Measurements from ENCODE around the gene ARHGAP5.

ARHGAP5 gene, protein sequence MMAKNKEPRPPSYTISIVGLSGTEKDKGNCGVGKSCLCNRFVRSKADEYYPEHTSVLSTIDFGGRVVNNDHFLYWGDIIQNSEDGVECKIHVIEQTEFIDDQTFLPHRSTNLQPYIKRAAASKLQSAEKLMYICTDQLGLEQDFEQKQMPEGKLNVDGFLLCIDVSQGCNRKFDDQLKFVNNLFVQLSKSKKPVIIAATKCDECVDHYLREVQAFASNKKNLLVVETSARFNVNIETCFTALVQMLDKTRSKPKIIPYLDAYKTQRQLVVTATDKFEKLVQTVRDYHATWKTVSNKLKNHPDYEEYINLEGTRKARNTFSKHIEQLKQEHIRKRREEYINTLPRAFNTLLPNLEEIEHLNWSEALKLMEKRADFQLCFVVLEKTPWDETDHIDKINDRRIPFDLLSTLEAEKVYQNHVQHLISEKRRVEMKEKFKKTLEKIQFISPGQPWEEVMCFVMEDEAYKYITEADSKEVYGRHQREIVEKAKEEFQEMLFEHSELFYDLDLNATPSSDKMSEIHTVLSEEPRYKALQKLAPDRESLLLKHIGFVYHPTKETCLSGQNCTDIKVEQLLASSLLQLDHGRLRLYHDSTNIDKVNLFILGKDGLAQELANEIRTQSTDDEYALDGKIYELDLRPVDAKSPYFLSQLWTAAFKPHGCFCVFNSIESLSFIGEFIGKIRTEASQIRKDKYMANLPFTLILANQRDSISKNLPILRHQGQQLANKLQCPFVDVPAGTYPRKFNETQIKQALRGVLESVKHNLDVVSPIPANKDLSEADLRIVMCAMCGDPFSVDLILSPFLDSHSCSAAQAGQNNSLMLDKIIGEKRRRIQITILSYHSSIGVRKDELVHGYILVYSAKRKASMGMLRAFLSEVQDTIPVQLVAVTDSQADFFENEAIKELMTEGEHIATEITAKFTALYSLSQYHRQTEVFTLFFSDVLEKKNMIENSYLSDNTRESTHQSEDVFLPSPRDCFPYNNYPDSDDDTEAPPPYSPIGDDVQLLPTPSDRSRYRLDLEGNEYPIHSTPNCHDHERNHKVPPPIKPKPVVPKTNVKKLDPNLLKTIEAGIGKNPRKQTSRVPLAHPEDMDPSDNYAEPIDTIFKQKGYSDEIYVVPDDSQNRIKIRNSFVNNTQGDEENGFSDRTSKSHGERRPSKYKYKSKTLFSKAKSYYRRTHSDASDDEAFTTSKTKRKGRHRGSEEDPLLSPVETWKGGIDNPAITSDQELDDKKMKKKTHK (N-terminal part only)

DNA sequence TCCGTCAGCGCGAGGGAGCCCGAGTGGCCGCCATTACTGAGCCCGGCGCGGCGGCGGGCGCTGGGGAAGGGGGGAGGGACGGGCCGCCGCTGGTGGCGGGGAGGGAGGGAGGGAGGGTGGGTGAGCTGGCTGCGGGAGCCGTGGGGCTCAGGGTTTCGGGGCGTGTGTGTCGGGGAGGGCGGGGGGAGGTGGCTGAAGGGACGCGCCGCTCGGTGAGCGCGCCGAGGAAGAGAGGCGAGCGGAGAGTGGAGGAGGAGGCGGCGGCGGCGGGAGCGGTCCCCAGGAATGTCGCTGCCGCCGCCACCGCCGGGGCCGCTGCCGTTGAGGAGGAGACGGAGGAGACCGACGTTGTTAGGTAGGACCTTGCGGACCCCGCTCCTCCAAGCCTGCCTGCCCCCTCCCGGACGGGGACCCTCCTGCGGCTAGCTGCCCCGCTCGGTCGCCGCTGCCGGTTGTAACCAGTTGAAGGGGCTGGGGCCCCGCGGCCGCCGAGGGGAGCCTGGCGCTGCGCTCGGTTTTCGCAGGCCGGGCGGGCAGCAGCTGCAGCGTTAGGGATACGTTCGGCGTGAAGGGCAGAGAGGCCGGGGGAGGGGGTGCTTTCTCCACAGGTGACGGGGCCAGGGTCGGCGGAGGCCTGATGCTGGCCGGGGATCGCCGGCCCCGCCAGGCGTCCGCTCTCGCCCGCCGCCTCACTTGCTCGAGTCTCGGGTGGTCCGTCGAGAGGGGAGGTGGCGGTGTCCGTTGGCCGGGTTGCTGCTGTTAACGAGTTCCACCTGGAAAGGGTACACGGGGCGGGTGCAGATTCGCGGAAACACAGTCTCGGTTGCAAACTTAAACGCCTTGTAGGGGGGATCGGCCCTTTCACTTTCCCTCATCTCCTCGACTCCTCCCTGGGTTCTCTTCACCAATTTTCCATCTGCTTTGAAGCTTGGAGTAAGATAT lies at the start of gene ARHGAP5:
Gene ARHGAP5 (plus strand): TSS at position 224 of the 942 bp plus-strand sequence. CDS start 13,366 bp downstream, outside the sequence.
- DNase-seq, result no peak

DNA sequence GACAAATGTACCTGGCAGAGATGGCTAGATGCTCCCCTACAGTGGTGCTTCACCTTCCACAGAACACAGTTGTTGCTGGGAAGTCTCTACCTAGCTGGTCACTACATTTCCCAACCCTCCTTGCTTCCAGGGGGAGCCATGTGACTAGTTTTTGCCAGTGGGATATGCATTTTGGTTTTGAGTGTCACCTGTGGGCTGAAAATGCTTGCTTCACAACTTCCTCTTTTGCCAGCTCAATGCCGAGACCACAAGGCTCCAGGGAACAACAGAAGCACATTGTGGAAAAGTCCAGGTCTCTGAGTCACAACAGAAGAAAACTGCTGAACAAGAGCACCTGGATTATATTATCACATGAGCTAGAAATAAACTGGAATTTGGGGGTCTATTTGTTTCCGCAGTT lies 48.5 kb upstream of the ARHGAP5 start:
- DNase-seq, result no peak

DNA sequence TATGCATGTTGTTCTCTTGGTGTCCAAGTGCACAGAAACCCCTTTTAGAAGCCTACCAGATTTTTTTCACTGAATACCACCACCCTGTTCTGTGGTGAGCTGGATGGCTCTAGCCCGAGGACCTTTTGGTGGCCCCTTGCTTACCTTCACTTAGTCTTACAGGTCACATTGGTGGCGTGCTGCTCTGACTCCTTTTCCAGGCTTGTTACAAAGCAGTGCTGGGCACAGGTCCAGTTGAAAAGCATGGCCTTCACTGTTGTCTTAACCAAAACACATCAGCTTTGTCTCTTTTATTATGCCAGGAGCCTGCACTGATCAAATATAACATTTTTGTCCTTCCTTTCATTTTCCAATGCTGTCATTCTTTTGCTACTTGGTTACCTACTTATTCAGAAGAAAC lies 43.6 kb upstream of the ARHGAP5 start:
- no peak for DNase-seq

DNA sequence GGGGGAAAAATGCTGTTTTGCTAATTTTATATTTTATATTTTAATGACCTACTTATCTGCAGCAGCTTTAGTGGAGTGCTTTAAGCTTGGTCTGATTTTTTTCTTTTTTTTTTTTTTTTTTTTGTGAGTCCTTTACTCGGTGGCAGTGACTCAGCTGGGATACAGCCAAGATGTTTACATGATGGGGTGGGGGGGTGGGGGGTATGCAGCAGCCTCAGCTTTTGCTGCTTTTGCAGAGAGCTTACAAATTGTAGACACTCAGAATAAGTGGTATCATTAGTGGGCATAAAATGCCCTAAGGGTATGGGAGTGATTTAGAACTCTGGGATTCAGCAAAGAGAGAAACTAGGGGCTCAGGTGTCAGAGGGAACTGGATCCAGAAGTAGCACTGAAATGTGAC lies 38.2 kb upstream of the ARHGAP5 start:
- DNase-seq, result no peak

DNA sequence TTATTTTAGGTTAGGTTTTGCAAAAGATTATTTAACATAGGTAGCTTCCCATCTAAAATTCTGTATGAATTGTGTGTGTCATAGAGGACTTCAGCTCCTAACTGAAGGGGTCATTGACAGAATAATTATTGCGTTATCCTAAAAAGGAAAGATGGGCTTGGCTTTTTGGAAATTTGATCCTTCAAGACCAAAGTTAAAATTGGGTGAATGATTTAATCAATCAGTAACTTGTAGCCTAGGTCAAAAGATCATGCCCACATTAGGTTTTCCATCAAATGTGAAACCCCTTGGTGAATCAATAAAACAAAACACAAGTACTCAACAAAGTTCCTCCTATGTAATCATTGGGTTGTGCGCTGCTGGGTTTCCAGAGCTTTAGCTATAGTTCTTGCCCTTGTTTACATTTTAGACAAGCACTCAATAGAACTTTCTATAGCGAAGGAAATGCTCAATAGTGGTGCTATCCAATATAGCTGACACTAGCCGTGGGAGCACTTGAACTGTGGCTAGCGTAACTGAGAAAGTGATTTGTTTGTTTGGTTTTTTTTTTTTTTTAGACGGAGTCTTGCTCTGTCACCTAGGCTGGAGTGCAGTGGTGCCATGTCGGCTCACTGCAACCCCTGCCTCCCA lies 37.6 kb upstream of the ARHGAP5 start:
- no peak for DNase-seq

DNA sequence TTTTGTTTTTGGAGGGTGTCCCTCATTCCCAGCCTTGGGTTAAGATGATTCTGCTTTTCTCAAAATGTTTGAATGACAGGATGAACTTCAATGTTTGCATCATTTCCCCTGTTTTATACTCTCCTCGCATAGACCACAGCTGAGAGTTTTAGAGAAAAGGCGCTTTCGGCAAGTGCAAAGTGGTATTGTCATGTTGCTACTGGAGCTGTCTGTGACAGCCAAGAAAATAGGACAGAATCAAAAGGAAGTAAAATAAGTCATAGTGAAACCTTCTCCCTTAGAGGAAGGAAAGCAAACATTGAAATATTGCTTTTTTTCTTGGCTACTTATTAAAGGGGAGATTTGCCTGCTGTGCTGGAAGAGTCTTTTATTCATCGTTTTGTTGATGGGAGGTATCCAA lies 33.5 kb upstream of the ARHGAP5 start:
- no peak for DNase-seq

DNA sequence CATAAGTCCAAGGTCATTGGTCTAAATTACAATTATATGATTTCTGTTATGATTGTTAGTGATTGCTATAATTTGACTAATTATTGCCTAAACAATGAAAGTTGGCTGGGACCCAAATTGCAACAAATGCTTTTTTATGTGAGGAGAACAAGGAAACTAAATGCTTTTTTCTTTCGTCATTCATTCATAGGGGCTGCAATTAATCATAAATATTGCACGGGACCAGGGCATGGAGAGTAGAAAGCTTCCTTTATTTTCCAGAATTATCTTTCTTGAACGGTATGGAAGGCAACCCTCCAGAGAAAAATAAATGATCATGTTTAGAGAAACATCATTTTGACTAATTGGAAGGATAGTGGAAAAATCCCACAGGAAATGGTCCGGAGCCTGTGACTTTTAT lies 32.6 kb upstream of the ARHGAP5 start:
- DNase-seq, result no peak

DNA sequence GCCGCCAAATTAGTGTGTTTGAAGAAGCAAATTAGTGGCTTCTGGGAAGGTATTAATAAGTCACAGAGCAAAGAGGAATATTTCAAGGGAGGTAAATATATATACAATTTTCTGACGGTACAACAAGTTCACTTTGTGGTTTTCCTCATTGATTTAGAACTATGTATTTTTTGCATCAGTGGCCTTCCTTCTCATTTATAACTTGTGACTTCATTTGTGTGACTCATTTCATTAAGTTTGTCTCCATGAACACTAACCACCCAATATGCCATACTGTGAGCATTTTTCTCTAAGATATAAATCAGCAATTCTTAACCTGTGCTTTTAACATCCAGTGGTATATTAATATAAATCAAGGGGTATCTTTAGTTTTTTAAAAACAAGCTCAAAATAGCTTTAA lies 29.3 kb upstream of the ARHGAP5 start:
- DNase-seq, result no peak

DNA sequence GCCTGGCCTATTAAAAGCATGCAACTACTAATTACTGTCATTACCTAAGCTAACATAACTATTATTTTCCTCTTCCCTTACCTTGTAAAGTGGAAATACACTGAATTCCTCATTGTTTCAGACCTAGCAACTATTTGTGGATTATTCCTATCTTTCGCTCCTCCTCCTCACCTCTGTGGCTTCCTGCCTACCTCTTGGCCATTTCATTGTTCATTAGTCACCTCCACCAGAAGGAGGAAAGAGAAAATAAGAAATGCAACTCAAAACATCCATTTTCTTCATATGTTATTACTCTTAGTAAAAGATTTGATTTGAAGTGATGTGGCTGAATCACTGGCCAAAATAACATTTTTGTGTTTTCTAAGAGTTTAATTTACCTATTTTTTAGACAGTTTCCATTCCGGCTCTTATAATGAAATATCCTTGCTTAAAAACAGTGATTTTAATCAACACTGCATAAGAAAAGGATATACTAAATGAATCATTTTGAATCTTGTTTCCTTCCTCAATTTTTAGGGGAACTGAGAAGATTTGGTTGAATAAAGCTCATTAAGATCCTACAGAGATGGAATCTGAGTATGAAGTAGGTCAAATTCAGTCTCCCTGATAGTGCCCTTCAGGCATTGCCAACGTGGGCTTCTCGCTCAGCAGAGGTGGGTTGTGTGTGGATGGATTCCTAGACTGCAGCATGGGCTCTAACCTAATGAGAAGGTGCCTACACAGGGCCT lies 27.6 kb upstream of the ARHGAP5 start:
- no peak for DNase-seq

DNA sequence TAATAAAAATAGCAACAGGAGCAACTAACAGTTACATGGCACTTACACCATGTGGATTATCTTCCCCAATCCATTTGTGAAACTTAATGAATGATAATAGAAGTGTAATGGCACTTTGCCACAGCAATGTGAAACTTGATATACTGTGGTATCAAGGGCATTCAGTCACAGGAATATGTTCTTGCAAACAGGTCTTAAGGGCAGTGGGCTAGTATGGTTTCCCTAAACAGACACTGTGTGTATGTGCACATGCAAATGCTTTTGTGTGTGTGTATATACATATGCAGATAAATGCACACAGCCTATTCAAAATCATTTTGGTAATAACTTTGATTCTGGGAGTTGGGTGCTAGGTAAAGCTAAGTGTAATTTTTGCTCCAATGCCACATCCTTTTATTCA lies 26.2 kb upstream of the ARHGAP5 start:
- no peak for DNase-seq

DNA sequence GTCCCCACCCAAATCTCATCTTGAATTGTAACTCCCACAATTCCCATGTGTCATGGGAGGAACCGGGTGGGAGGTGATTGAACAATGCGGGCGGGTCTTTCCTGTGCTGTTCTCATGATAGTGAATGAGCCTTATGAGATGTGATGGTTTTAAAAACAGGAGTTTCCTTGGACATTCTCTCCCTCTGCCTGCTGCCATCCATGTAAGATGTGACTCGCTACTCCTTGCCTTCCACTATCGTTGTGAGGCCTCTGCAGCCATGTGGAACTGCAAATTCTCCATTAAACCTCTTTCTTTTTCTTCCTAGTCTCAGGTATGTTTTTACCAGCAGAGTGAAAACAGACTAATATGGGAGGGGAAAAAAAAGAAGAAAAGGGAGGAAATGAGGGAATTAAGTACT lies 22.6 kb upstream of the ARHGAP5 start:
- DNase-seq, result no peak

DNA sequence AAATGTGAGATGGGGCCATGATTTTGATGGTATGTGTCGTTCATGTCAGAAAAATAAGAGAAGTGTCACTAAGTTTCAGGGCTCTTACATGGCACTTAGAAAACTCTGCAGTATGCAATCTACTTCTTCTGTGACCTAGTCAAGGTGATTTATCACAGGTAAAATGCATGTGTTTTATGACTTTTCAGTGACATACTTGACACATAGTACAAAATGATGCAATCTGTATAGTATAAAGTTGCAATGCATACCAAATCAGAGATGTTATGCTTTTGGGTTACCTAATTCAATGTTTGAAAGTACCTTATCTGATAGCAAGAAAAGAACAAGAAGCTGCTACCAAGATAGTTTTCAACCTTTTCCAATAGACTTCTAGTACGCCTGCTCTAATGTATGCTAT lies 21.9 kb upstream of the ARHGAP5 start:
- DNase-seq, result no peak

DNA sequence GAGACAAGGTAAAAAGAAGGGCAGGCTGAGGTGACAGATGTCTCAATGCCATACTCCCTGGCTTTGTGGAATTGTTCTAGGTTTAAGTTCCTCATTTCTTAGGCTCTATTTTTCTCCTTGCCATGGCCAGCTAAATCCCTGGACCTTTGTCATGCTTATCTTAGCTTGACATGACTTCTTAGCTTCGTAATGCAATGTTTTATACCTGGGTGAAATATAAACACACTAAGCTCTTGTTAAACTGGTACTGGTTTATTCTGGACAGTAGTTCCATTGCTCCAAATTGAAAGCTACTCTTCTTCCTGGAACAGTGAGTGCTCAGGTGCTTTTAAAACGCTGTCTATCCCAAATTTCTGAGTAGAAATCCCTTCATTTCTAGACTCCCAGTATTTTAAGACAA lies 17.4 kb upstream of the ARHGAP5 start:
- DNase-seq, result no peak

DNA sequence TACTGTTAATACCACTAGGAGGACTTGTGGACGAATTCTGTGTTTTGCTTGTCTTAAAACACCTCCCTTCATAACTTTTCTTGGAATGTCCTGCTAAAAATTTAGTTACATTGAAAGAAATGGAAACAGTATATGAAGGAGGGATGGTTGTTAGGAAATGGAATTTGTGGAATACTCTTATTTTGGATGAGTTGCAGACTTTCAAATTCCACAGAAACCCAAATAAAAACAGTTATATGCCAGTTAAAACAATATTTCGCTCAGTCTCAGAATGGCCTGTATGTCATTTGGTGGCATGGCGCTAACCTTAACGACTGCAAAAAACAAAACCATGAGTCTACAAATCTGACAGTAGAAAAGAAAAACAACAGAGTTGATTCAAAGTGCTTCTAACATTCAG lies 12.2 kb upstream of the ARHGAP5 start:
- no peak for DNase-seq

DNA sequence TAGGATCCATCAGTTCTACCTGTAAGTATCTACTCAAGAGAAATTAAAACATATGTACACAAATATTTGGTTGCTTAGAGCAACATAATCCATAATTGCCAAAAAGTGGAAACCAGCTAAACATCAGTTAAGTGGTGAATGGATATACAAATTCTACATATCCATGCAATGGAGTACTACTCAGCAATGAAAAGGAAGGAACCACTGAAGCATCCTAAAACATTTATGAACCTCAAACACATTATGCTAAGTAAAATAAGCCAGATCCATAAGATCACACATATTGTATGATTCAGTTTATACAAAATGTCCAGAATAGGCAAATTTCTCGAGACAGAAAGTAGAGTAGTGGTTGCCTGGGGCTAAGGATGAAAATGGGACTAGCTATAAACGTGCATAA lies 8.4 kb upstream of the ARHGAP5 start:
- DNase-seq, result no peak

DNA sequence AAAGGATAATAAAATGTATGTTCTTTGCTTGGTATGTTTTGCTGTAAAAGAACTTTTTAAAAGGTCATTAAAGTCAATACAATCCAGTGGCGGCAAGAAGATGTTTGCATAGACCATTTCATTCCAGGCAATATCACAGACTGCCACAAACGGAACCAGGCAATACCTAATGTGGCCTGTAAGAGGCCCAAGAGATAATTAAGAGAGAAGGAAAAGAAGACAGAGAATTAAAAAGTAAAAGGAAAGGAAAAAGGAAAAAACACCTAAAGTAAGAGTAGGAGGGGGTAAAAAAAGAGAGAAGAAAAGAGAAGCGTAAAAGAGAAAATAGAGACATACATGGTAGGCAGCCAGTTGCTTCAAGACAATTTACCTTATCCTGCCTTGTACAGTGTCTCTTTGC lies 6.8 kb upstream of the ARHGAP5 start:
- DNase-seq, result no peak

DNA sequence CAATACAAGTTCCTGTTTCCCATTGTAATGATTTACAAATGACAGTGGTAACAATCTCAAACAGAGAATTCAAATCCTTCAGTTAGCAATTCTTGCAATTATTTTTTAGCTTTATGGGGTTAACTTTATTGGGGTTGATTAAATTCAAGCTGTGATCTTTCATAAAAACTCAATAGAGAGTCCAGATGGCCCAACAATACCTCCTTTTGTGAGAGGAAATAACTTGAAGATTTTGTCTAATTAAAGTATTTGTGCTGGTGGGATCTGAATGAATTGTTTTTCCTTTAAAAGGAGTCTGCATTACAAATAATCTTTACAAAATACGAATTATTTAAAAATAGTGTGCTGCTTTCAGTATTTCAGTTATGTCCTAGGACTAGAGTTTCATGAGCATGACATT lies 4.4 kb upstream of the ARHGAP5 start:
- DNase-seq, result no peak

DNA sequence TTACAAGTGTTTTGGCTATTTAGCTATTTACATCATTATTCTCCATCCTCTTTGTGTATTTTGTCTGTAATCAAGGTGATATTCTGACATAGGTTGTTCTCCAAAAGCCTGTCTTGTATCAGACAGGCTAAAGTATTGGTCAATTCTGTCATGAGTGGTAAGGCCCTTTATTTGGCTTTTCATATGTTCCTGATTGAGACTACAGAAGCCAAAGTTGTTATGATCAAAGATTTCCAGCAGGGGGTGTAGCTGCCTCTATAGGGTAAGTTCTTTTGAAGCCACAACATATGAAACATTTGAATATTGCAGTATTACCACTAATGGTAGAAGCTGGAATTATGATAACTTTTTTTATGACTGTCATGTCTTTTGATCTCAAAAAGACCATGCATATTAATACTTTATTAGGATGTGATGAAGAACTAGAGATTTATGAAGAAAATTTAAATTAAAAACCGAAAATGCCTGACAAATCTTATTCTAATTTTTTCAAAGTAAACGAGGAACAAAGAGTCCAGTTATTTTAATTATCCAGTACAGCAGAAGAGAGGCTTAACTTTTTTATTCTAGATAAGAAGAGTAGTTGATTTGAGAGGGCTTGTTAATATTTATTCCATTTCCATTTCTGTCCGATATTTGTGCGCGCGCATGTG lies 3.4 kb upstream of the ARHGAP5 start:
- no peak for DNase-seq

DNA sequence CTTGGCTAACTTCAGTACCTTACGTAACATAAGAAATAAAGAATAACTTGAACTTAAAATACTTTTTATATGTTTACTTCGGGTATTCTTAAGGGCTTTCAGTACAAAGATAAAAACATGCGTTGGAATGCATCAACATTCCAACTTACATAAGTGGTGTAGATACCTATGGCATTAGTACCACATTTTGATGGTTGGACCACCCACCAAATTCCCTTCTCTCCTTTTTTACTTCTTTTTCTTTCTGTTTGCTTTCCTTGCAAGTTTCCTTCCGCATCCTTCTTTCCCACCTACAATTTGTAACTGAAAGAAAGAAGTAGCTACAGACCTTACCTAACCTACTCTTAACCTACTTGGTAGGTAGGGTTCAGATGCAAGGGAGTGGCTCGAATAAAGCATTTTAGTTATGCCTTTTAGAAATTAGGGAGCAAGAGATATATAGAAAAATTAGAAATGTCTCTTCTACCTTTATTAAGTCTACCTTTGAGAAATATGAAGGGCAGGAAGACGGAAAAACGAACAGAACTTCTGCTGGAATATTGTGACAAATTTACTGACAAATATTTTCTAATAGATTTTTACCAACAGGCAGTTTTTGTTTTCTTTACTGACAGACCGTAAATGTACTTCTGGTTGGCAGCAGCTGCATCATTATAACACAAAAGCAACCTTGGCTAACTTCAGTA lies 2.1 kb upstream of the ARHGAP5 start:
- DNase-seq, result no peak
